Activated gamma-delta T cell (primary cell): ENCODE data around the gene SKOR1.

ENCODE experiments used
- DNase-seq: peaks from one replicate; lab custom pipeline; 2025; lab: John Stamatoyannopoulos, UW
- total RNA-seq, 2 donors: gene quantifications; one replicate each; lab custom pipeline; 2026; lab: John Stamatoyannopoulos, UW

The SKOR1 gene
- total RNA-seq, result 1.8 to 2.3 reads per million in 2 donors

DNA sequence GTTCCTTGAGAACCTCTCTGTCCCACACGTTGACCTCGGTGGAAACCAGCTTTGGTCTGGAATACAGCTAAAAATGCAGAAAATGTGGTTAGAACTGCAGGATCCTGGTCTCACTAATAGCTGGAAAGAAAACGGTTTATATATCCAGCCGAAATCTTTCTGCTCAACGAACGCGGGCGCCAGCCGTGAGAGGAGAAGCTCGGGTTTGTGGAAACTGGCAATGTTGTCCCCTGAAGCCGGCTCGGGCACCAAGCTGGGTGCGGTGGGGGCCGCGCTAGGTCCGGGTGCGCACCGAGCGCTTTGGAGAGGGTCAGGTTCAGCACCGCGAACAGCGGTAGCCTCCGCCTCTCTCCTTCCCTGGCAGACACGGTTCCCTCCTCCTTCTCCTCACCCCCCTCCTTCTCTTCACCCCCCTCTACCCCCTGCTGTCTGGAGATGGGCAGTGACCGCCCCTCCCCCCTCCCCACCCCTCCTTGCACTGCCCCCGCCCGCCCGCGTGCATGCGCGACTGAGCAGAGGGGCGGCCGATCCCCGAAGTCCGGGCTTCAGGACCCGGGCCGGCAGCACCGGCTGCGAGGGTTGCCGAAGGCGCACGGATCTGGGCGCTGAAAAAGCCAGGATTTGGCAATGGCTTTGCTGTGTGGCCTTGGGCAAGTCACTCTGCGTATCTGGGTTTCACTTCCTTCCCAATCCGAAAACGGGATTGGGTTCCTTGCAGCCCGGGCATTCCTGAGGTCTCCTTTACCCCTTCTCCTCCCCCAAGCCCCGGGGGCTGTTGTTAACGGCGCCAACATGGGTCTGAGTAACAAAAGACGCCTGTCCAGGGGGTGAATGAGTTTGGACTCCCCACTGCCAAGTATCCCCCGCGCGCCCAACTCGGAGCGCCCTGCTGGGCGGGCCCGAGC, at the start of gene SKOR1:
TSS of gene SKOR1 (plus strand) at position 534 of the 905 bp plus-strand sequence. CDS start at position 628, 94 bp downstream.
- no peak for DNase-seq

- DNase-seq, result no peak
Measured at GRCh38 chr15:67775998-67776397, 49.3 kb upstream of the SKOR1 start.

DNA sequence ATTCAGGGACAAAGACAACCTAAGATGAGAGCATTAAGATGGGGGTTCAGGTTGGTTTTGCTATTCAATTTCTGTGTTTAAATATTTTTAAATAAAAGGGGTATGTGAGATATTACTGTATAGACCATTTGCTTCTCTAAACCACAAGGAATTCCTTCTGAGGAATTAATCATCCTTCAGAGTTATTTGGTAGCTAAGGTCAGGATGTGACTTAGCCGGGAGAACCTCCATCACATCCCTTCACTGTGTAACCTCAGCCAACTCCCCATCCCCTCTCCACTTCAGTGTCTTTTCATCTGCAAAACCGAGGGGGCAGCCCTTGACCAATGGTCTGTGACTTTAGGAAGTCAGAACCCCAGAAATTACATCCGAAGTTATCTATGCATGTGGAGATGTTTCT, 48.7 kb upstream of the SKOR1 start:
- DNase-seq, result no peak

DNA sequence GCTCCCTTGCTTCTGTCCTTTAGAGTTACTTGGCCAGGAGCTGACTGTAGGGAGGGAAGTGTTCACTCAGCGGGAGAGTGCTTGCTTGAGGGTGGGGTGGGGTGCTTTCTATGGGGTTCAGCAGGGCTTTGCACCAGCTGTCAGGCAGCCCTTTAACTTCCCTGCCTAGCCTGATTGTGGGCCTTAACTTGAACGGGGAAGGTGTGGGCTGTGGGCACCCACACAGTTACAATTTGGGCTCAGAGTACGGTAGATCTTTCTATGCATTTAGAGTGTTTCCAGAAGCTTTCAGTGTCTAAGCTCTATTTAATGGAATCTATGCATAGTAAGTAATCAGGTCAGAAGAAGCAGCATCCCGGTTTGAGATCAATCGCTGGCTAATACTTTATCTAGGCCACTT, 48.2 kb upstream of the SKOR1 start:
- DNase-seq, result no peak

DNA sequence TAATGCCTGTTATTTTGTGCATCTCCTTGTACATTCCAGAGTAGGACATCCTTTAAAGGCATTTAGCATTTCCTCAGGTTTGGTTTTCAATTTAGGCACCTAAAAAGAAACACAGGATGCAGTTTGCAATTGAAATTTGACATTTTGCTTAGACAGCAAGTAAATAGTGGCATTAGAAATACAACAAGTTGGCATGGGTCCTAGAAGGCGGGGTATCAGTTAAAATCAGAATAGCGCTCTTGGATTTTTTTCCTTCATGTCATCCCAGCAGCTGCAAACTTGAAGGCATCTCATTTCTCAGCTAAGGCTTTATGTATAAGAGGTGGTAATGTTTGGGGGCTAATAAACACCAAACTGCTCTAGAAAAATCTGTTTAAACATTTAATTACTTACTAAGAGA, 47.5 kb upstream of the SKOR1 start:
- no peak for DNase-seq

DNA sequence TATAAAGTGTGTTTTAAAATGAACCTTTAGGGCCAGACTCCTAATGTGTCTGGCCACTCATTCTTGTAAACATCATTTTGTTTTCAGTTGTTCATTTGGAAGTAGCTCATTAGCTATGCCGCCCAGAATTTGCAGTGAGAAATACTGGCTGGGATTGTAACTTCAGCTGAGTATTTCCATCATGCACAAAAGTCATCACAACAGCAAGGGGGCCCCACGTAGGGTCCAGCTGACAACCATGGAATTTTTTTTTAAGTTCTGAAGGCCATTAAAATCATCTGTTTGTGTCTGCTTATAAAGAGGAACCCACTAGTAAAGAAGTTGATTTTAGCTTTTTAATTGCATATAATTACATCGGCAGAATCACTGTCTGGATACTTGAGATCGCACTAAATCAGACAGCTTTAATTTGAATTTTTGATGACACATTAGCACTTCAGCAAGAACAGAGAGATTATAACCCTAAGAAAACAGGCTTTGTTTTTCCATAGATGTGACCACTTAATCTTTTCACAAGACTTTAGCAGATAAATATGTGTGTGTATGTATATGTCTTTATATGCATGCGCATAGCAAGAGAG, 46.3 kb upstream of the SKOR1 start:
- no peak for DNase-seq

GRCh38 chr15:67779549-67780111, 45.7 kb upstream of the SKOR1 start:
- DNase-seq, result no peak

DNA sequence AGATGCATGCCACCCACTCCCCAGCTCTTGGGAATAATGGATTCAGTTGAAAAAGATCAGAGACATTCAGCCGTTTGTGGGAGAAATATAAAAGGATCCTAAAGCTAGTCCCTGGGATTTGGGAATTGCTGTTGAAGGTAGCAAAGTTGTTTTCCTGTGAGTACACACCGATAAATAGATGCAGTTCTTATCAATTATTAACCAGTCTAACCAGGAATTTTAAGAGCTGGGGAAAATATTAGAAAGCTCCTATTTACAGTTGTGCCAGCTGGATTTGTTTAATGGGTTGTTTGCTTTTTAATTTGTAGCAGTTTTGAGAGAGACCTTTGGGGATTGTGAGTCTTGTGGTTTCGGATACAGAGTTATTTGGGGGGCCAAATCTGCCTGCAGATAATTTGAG, 44.2 kb upstream of the SKOR1 start:
- DNase-seq, result no peak

DNA sequence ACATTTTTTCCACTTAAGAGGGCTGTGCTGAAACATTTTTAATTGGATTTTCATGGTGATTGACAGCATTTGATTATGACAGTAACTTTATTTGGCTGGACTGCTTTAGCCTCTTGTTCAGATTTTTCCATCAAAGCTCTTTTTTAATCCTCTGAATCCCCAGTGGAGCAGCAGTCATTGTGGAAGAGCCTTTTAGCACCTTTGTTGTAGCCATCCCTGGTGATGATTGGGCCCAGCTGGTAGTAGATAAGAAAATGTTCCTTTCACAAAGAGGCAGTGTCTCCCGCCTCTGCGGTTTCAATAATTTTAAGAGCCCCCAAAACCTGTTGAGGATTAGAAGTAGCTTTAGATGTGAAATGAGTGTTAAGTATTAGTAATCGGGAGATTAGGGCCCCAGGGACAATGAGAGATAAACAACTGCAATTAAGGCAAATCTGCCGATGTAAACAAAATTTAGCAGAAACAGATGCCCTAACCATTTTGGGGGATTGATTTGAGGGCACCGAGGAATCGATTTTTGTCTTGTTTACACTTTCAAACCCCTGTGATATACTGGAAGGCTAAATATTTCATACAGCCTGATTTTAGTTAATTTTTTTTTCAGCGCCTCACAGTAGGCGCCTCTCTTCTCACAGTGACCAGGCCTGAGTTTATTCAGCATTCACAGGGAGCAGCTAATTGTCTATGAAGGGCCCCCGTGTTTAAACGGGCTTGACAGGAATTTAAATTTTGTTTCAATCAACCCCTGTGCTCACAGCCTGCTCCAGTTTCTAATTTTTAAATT, 43.2 kb upstream of the SKOR1 start:
- DNase-seq, result no peak

DNA sequence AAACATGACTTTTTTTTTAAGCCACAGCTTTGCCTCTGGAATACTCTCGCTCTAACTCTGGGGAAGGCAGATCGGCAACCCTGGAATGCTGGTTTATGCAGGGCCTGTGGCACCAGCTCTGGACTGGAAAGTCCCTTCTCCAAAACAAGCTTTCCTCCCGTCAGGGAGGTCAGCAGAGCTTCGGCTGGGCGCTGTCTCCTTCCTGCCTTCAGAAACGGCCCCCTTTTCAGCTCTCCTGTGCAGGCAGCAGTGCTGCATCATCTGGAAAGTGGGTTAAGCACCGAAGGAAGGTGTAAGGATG, 42.7 kb upstream of the SKOR1 start:
- no peak for DNase-seq

GRCh38 chr15:67783303-67783702, 42.0 kb upstream of the SKOR1 start:
- DNase-seq, result no peak

DNA sequence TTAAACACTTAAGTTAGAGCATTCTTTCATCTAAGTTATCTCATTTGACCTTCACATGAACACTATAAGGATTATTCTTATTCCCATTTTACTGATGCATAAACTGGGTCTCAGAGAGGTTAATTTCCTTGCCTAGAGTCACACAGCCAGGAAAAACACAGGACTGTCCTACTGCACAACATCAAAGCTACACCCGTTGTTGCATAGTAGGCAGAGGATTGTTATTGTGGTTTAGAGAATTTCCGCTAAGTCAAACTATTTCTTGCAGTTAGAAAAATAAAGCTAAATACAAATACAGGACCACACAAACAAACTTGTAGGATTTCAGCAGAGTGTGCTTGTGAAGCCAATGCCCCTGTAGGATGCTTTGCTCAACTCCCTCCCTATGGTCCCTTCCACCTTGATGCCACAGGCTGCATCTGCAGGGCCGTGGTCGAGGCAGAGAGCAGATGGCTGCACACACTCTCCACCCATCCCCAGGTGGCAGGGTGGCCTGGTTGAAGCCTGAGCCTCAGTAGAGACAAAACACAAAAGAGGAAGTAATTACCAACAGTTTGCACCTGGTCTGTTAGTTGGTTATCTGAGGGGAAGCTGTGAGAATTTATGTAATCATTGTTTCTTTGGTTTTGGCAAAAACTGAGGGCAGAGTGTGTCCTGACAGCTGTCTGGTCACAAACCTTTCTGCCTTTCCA, 41.1 kb upstream of the SKOR1 start:
- no peak for DNase-seq

DNA sequence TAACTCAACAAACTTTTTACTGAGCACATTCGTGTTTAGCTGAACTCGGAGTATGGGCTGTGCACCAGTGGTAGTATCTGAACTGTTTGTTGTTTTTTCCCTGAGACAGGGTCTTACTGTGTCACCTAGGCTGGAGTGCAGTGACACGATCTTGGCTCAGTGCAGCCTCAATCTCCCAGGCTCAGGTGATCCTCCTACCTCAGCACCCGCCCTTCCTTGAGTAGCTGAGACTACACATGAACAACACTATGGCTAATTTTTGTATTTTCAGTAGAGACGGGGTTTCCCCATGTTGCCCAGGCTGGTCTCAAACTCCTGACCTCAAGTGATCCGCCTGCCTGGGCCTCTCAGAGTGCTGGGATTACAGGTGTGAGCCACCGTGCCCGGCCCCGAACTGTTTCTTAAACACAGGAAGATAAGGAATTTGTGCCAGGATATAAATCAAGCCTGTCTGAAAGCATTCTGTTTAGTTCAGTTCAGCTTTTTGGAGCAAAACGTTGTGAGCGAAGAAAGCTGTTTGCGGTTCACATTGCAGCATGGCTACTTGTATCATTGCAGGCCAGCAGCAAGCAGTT, 40.4 kb upstream of the SKOR1 start:
- no peak for DNase-seq

GRCh38 chr15:67785431-67785830, 39.9 kb upstream of the SKOR1 start:
- DNase-seq, result no peak

GRCh38 chr15:67786646-67787045, 38.7 kb upstream of the SKOR1 start:
- no peak for DNase-seq

- no peak for DNase-seq
Measured at GRCh38 chr15:67788986-67789385, 36.3 kb upstream of the SKOR1 start.

GRCh38 chr15:67790610-67791319, 34.5 kb upstream of the SKOR1 start:
- no peak for DNase-seq

DNA sequence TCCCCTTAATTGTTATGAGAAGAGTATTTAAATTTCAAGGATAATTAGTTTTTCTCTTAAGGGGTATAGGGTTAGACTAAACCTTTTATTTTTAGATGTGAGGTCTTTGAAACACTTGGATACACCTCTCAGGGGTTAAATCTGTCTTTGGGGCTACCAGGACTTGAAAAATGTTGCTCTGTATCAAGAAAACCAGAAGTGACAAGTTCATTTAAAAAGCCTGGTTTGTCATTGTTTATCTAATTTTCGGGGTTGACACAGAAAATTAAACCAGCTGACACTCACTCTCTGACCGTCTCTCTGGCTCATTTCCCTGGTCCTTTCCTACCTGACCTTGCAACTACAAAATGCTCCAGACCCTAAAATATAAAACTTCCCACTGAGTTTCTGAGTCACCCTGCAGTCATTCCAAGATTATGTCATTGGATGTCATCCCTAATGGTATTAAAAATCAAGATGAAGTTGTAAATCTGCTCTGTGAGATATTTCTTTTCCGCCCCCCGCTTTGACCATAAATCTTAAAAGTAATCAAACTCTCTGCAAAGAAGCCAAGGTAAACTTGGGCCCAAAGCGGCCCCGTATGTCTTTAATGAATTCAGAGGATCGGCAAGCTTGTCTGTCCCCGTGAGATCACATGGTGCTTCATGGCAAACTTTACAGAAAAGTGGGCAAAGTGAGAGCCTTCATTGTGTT, 32.9 kb upstream of the SKOR1 start:
- DNase-seq, result no peak

- DNase-seq, result no peak
Measured at GRCh38 chr15:67794832-67795574, 30.3 kb upstream of the SKOR1 start.
